Skeletal muscle tissue (tissue), 4 donors: Measurements from ENCODE around the gene MFSD8. TPM values are rescaled to one million over a fixed set of nuclear protein-coding genes. Genes with fewer than 3 reads are reported as not detected.
"Not testable (repeated sequence)": the region's sequence is repeated elsewhere in the genome, so short reads cannot be mapped to it uniquely, and the experiment has no call there.

Experiments
- H3K27ac ChIP-seq: one replicate; pipeline ENCODE4 v1.7.0; 2013; ENCODE audit warnings: mild to moderate bottlenecking, low read depth, low read length, inconsistent platforms
- H3K27me3 ChIP-seq, 3 donors: one replicate each; pipeline ENCODE4 v1.7.0; 2013; ENCODE audit warnings: low read length in 3 of 3; ENCODE audit not compliant: control insufficient read depth in 3 of 3, insufficient read depth in 3 of 3
- H3K36me3 ChIP-seq, 3 donors: one replicate each; pipeline ENCODE4 v1.7.0; 2013; ENCODE audit warnings: low read length in 3 of 3; ENCODE audit not compliant: control insufficient read depth in 3 of 3, insufficient read depth in 3 of 3
- H3K4me1 ChIP-seq, 3 donors: one replicate each; pipeline ENCODE4 v1.7.0; 2013; ENCODE audit warnings: low read length in 3 of 3, mild to moderate bottlenecking in 3 of 3; ENCODE audit not compliant: control insufficient read depth in 3 of 3, insufficient read depth in 3 of 3
- H3K4me3 ChIP-seq, 3 donors: one replicate each; pipeline ENCODE4 v1.7.0; 2013; ENCODE audit warnings: low read length in 3 of 3
- H3K9ac ChIP-seq, 3 donors: one replicate each; pipeline ENCODE4 v1.7.0; 2013; ENCODE audit warnings: low read length in 3 of 3, mild to moderate bottlenecking in 3 of 3, moderate library complexity in 2 of 3, low read depth in 1 of 3
- H3K9me3 ChIP-seq, 3 donors: one replicate each; pipeline ENCODE4 v1.7.0; 2013; ENCODE audit warnings: low read length in 3 of 3; ENCODE audit not compliant: control insufficient read depth in 3 of 3
- total RNA-seq: library from RNA; depleted of rRNA; stranded (reverse); fragments of >200 nt; gene quantifications from one replicate; pipeline ENCODE4 v1.2.3, GENCODE V29; 2014
- donor health status: Osteomylitis.

The MFSD8 gene
- total RNA-seq, 1 donor from 2014 or later: 37.1 TPM

DNA sequence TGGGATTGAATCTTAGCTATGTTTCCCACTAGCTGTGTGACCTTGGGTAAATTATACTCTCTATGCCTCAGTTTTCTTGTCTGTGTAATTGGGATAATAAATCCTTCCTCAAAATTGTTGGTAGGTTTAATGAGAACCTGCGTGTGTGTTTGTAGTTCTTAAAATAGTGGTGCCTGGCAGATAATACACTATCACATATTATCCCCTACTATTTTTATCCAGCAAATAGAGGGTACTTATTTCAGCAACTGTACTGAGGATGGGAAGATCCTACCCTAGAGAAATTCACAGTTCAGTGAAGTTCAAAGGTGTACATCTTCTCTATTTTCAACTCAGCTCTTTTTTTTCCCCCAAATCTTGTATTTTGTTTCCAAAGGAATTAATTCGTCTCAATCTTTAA lies 17.5 kb upstream of the MFSD8 start:
- Histone ChIP-seq H3K36me3 (peaks cover 0 to 9% (median 6%) of the 10 kb centered on the region in 3 donors), H3K4me1 (peaks cover 0 to 6% (median 0%) of the 10 kb centered on the region in 3 donors), H3K27ac (no peak overlapping the region), H3K9ac (no peak overlapping the region), H3K27me3 (no peaks in the 10 kb centered on the region), H3K9me3 (no peaks in the 10 kb centered on the region), H3K4me3 (no peak overlapping the region)

DNA sequence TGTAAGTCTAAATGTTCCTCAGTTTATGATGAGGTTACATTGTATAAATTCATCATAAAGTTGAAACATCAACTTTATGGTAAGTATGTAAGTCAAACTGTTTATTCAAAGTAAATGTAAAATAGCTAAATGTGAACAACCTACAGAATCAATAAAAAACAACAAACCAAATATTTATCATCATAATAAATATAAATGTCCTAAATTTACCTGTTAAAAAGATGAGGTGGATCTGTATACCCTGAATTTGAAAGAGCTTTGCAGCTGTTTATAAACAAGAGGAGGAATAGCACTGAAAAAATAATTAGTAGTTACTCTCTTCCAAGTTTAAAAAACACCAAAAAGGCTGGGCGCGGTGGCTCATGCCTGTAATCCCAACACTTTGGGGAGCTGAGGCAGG lies 14.0 kb upstream of the MFSD8 start:
- H3K27me3 ChIP-seq: no peaks in the 10 kb centered on the region
- H3K36me3 ChIP-seq: peaks cover 0 to 3% (median 0%) of the 10 kb centered on the region in 3 donors
- no peak overlapping the region for H3K27ac ChIP-seq
- H3K4me1 ChIP-seq: peaks cover 0 to 6% (median 0%) of the 10 kb centered on the region in 3 donors
- H3K4me3 ChIP-seq: no peak overlapping the region
- no peak overlapping the region for H3K9ac ChIP-seq
- no peaks in the 10 kb centered on the region for H3K9me3 ChIP-seq

DNA sequence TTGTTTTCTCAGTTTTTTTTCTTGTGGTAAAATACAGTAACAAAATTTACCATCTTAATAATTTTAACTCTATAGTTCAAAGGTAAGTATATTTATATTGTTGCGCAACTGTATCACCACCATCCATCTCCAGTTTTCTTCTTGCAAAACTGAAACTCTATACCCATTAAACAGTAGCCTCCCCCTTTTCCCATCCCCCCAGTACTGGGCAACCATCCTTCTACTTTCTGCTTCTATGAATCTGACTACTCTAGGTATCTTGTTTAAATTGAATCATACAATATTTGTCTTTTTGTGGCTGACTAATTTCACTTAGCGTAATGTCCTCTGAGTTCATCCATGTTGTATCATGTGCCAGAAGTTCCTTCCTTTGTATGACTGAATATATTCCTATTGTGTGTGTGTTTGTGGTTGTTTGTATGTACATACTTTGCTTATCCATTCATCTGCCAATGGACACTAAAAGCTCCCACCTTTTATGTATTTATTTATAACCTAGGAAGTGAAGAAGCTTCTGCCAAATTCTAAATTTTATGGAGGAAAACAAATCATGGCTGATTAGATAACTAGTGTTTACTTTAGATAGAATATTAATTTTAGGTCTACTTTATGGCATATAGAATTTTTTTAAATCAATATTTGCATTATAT lies 10.3 kb upstream of the MFSD8 start:
- no peaks in the 10 kb centered on the region for H3K9me3 ChIP-seq
- H3K27me3 ChIP-seq: no peaks in the 10 kb centered on the region
- no peaks in the 10 kb centered on the region for H3K4me1 ChIP-seq
- H3K9ac ChIP-seq: no peak overlapping the region
- no peak overlapping the region for H3K27ac ChIP-seq
- H3K36me3 ChIP-seq: peaks cover 0 to 3% (median 3%) of the 10 kb centered on the region in 3 donors
- no peak overlapping the region for H3K4me3 ChIP-seq

DNA sequence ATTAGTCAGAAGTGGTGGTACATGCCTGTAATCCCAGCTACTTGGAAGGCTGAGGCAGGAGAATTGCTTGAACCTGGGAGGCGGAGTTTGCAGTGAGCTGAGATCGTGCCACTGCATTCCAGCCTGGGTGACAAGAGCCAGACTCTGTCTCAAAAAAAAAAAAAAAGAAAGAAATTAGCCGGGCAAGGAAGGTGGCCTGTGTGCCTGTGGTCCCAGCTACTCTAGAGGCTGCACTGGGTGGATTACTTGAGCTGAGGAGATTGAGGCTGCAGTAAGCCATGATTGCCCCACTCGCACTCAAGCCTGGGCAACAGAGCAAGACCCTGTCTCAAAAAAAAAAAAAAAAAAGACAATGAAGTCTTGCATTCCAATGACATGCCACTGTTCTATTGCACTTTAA lies 6.0 kb upstream of the MFSD8 start:
- H3K27ac ChIP-seq, H3K9me3 ChIP-seq, H3K4me1 ChIP-seq, H3K9ac ChIP-seq, H3K27me3 ChIP-seq, H3K36me3 ChIP-seq, H3K4me3 ChIP-seq: not testable (repeated sequence)

DNA sequence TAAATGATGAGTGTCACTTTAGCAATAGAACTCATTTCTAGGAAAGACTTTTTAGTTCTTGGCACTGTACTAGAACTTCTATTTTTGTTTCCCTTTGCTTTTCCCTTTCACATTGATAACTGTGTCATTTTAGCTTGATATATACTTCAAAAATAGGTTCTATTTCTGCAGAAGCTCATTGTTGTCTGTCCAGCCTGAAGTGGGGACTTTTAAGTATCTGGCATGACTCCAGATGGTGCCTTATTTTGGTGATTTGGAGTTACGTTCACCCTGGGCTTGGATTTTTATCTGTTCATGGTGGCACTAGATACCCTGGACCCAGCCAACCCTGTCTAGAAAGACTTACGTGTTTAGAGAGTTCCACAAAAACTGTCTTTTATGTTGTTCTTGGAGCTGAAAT lies 3.6 kb upstream of the MFSD8 start:
- no peak overlapping the region for H3K4me3 ChIP-seq
- H3K4me1 ChIP-seq: peaks cover 4 to 15% (median 5%) of the 10 kb centered on the region in 3 donors
- peak overlapping the region; percentile 1 for H3K27ac ChIP-seq
- peaks cover 0 to 3% (median 0%) of the 10 kb centered on the region in 3 donors for H3K36me3 ChIP-seq
- H3K9ac ChIP-seq: no peak overlapping the region
- no peaks in the 10 kb centered on the region for H3K27me3 ChIP-seq
- no peaks in the 10 kb centered on the region for H3K9me3 ChIP-seq

DNA sequence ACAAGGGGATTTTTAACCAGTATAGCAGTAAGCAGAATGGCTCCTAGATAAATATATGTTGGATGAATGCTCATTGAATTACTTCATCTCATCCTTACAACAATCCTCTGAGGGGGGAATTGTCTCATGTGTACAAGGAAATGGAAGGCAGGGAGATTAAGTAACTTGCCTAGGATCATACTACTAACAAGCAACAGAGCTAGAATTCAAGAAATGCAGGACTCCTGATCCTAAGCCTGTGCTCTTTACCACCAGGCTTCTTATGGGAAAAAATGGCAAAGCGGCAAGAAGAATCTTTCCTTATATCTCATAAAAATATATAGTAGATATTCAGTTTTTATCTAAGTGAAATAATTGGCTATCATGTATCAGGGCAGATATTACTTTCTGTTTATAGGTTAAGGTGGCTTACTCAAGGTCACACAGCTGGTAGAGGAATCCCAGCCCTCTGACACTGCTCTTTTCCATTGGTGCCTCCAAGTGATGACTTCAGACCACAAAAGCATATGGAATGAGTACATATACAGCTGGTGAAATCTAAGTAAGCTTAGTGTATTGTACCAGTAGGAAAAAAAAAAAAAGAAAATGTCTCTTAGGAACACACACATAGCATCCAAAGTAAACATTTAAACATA lies 2.3 kb upstream of the MFSD8 start:
- H3K4me1 ChIP-seq: peaks cover 4 to 15% (median 5%) of the 10 kb centered on the region in 3 donors
- no peak overlapping the region for H3K4me3 ChIP-seq
- peaks cover 0 to 2% (median 0%) of the 10 kb centered on the region in 3 donors for H3K36me3 ChIP-seq
- H3K9ac ChIP-seq: no peak overlapping the region
- H3K9me3 ChIP-seq: no peaks in the 10 kb centered on the region
- no peaks in the 10 kb centered on the region for H3K27me3 ChIP-seq
- peak overlapping the region; percentile 5 for H3K27ac ChIP-seq

DNA sequence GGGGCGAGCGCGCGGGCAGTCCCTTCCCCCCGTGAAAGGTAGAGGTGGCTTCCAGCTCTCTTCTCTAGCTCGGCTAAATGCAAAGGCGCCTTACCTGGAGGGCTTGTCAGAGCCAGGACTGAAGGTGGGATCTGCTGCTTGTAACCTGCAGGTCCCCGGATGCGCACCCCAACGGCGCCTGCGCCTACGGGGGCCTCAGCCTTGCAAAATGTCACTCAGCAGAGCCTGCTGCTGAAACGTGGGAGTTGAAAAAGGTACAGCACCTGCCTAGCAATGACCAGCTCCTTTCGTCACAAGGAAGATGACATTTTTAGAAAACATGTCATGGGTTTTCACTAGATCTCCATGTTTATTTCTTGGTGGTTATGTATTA lies 816 bp upstream of the MFSD8 start:
- Histone ChIP-seq H3K27me3 (no peaks in the 10 kb centered on the region), H3K36me3 (peaks cover 0 to 2% (median 0%) of the 10 kb centered on the region in 3 donors), H3K9me3 (no peaks in the 10 kb centered on the region), H3K9ac (peak overlapping the region; percentile 98 to 99 (median 98)), H3K27ac (peak overlapping the region; percentile 97), H3K4me3 (peak overlapping the region; percentile 80 to 98 (median 97)), H3K4me1 (peaks cover 4 to 15% (median 5%) of the 10 kb centered on the region in 3 donors)

DNA sequence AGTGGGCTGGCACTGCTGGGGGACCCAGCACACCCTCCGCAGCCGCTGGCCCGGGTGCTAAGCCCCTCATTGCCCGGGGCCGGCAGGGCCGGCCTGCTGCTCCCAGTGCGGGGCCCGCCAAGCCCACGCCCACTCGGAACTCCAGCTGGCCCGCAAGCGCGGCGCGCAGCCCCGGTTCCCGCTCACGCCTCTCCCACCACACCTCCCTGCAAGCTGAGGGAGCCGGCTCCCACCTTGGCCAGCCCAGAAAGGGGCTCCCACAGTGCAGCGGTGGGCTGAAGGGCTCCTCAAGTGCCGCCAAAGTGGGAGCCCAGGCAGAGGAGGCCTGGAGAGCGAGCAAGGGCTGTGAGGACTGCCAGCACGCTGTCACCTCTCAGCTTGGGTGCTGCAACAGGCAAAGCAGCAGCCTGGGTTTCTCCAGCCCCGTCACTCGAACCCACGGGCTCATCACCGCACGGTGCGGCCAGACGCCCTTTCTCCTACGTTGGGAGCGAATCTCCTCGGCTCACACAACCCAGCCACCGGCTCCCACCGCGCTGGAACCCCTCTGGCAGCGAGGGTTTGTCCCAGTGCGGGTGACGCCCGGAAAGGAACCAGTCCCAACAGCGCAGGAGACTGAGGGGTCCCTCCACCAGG lies 429 bp downstream of the MFSD8 start:
- peak overlapping the region; percentile 97 for H3K27ac ChIP-seq
- peak overlapping the region; percentile 80 to 98 (median 97) for H3K4me3 ChIP-seq
- H3K9me3 ChIP-seq, H3K36me3 ChIP-seq, H3K27me3 ChIP-seq: not testable (repeated sequence)
- peak overlapping the region; percentile 98 to 99 (median 98) for H3K9ac ChIP-seq
- peaks cover 4 to 15% (median 5%) of the 10 kb centered on the region in 3 donors for H3K4me1 ChIP-seq

DNA sequence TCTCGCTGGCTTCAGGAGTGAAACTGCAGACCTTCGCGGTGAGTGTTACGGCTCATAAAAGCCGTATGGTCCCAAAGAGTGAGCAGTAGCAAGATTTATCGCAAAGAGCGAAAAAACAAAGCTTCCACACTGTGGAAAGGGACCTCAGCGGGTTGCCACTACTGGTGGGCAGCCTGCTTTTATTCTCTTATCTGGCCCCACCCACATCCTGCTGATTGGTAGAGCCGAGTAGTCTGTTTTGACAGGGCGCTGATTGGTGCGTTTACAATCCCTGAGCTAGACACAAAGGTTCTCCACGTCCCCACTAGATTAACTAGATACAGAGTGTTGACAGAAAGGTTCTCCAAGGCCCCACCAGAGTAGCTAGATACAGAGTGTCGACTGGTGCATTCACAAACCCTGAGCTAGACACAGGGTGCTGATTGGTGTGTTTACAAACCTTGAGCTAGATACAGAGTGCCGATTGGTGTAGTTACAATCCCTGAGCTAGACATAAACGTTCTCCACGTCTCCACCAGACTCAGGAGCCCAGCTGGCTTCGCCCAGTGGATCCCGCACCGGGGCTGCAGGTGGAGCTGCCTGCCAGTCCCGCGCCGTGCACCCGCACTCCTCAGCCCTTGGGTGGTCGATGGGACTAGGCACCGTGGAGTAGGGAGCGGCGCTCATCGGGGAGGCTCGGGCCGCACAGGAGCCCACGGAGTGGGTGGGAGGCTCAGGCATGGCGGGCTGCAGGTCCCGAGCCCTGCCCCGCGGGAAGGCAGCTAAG lies 1.2 kb downstream of the MFSD8 start:
- H3K9me3 ChIP-seq, H3K9ac ChIP-seq, H3K27me3 ChIP-seq, H3K27ac ChIP-seq, H3K36me3 ChIP-seq, H3K4me3 ChIP-seq: not testable (repeated sequence)
- H3K4me1 ChIP-seq: peaks cover 4 to 15% (median 5%) of the 10 kb centered on the region in 3 donors
